Naive B cell (primary cell): Measurements from ENCODE around the gene MYO1D. TPM values are rescaled to one million over a fixed set of nuclear protein-coding genes. Genes with fewer than 3 reads are reported as not detected.
A peak's percentile ranks its signal among the peaks of the same experiment; 100 is the strongest.

ENCODE experiments used
- ATAC-seq, 2 donors: fragments of 150-1000 bp; cut with Tn5 transposase; 2 replicates each; pipeline ENCODE4 v1.10.0; 2021; ENCODE audit warnings: low read depth in 2 of 2, mild to moderate bottlenecking in 2 of 2, moderate library complexity in 2 of 2
- DNase-seq: peaks from one replicate; pipeline ENCODE4 v3.0.0; 2022
- H3K27ac Mint-ChIP-seq, 6 donors: one replicate each; pipeline ENCODE4 v1.8.0; 2020 to 2022; ENCODE audit warnings: mild to moderate bottlenecking in 6 of 6, mixed read lengths in 6 of 6, moderate library complexity in 5 of 6, inconsistent platforms in 2 of 6
- H3K27me3 Mint-ChIP-seq, 3 donors: one replicate each; pipeline ENCODE4 v1.8.0; 2021 to 2022; ENCODE audit warnings: mixed read lengths in 3 of 3, mild to moderate bottlenecking in 1 of 3
- H3K36me3 Mint-ChIP-seq, 2 donors: one replicate each; pipeline ENCODE4 v1.8.0; 2020 to 2022; ENCODE audit warnings: mixed read lengths in 2 of 2, inconsistent platforms in 1 of 2, mild to moderate bottlenecking in 1 of 2
- H3K4me1 Mint-ChIP-seq, 3 donors: one replicate each; pipeline ENCODE4 v1.8.0; 2020 to 2022; ENCODE audit warnings: mixed read lengths in 3 of 3, inconsistent platforms in 1 of 3, mild to moderate bottlenecking in 1 of 3, moderate library complexity in 1 of 3
- H3K4me3 Mint-ChIP-seq, 8 donors: one replicate each; pipeline ENCODE4 v1.8.0; 2020 to 2022; ENCODE audit warnings: mild to moderate bottlenecking in 8 of 8, mixed read lengths in 8 of 8, moderate library complexity in 8 of 8, inconsistent platforms in 2 of 8
- H3K9me3 Mint-ChIP-seq, 7 donors: one replicate each; pipeline ENCODE4 v1.8.0; 2020 to 2022; ENCODE audit warnings: mixed read lengths in 7 of 7, mild to moderate bottlenecking in 5 of 7, inconsistent platforms in 2 of 7, moderate library complexity in 1 of 7
- polyA plus RNA-seq, 6 donors: library from polyadenylated mRNA; unstranded; fragments of 300-500 nt; fragmentation: Illumina TruSeq; gene quantifications; one replicate each; pipeline ENCODE4 v1.2.3, GENCODE V29; 2021; ENCODE audit warnings: low read depth in 6 of 6

MYO1D gene
- polyA plus RNA-seq, 6 donors from 2014 or later, result 1.9 to 3.7 (median 2.6) TPM

DNA sequence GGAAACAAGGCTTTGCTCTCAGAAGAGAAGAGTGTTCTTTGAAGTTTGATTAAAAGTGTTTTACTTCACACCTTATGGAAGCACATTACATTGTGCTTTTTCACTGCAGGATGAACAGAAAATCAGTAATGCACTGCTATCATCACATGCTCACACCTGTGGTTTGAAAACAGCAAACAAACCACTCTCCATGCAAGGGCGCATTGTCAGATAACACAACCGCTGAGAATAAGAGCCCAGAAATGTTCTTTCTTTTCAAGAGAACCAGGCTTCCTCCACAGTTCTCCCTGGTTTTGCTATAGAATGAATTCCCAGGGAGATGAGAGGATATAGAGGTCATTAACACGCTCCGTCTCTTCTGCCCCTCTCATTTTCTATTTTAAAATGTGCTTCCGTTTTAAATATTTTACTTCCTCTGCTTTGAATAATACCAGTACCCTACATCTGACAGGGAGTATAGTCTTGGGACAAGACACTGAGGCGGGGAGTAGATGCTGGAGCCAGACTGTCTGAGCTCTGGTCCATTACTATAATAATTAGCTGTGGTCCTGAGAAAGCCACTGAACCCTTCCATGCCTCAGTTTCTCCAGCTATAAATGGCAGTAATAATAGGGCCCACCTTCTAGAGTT, 318.5 kb downstream of the MYO1D start:
- H3K4me1 Mint-ChIP-seq, result peaks cover 25 to 48% (median 35%) of the 10 kb centered on the region in 3 donors
- H3K36me3 Mint-ChIP-seq, result no peaks in the 10 kb centered on the region
- peak overlapping the region in 7 of 8 donors; percentile 15 to 83 (median 45) for H3K4me3 Mint-ChIP-seq
- ATAC-seq (peak; percentile 74 to 75), DNase-seq (peak; percentile 32)
- H3K9me3 Mint-ChIP-seq, result peaks cover 0 to 3% (median 0%) of the 10 kb centered on the region in 7 donors
- peak overlapping the region in 4 of 6 donors; percentile 49 to 95 (median 88) for H3K27ac Mint-ChIP-seq
- no peaks in the 10 kb centered on the region for H3K27me3 Mint-ChIP-seq

DNA sequence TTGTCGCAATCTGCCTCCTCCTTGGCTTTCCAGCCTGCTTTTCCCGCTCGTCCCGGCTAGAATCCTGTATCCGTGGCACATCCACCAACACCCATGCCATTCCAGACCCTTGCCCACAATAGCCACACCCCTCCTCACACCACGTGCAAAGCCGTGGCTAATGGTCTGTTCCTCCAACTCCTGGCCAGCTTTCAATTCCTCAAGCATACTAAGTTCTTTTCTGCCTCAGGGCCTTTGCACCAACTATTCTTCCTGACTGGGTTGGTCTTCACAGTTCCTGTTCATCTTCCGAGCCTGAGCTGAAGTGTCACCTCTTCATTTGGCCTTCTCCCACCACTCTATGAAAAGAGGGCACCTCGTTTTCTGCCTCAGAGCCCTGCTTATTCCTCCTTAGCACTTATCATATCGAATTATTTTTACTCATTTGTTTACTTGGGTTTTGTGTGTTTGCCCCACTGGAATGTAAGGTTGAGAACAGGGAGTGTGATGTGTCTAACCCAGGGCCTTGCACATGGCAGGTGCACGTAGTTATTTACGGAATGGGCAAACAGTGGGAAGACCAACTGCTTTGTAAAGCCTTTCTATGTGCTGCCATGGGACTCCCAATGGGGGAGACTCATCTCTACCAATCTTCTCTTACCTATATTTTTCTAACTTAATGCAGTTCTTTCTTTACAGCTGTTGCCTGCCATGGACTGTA, 321.2 kb downstream of the MYO1D start:
- Mint-ChIP-seq H3K4me3 (peak overlapping the region in 2 of 8 donors; percentile 32 to 44), H3K27ac (peak overlapping the region in 4 of 6 donors; percentile 57 to 92 (median 81)), H3K4me1 (peaks cover 33 to 69% (median 56%) of the 10 kb centered on the region in 3 donors), H3K27me3 (no peaks in the 10 kb centered on the region), H3K9me3 (peaks cover 0 to 4% (median 0%) of the 10 kb centered on the region in 7 donors), H3K36me3 (no peaks in the 10 kb centered on the region)
- no peak for DNase-seq
- no peak for ATAC-seq

DNA sequence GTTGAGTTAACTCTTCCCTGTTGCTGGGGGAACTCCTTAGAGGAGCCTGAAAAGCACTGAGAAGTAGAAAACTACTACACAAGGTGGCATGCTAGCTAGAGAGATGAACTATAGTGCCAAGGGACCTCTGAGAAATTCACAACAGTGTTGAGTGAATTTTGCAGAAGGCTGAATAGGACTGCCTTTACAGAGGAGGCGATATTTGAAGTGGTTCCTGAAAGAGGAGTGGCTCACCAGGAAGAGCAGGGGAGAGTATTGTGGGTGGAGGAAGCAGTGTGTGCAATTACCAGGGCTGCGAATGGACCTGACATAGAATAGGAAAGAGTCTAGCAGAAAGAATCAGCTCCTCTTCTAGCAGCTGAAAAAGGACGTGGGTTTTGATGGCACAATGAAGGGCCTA, 323.8 kb downstream of the MYO1D start:
- no peaks in the 10 kb centered on the region for H3K36me3 Mint-ChIP-seq
- no peaks in the 10 kb centered on the region for H3K27me3 Mint-ChIP-seq
- ATAC-seq (no peak), DNase-seq (no peak)
- H3K4me1 Mint-ChIP-seq, result peaks cover 20 to 55% (median 40%) of the 10 kb centered on the region in 3 donors
- peak overlapping the region in 1 of 6 donors; percentile 4 for H3K27ac Mint-ChIP-seq
- peaks cover 0 to 4% (median 0%) of the 10 kb centered on the region in 7 donors for H3K9me3 Mint-ChIP-seq
- H3K4me3 Mint-ChIP-seq, result no peak overlapping the region

DNA sequence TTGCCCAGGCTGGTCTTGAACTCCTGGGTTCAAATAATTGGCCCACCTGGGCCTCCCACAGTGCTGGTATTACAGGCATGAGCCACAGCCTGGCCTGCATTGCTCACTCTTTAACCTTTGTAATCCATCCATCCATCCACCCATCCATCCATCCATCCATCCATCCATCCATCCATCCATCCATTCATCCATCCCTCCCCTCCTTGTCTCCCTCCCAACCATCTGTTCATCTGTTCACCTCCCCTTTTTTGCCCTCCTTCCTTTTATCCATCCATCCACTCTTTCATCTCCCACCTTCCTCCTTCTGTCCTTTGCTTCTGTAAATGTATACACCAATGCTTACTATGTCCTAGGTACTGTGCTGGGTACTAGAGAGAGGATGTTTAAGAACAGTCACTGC, 324.6 kb downstream of the MYO1D start:
- peaks cover 0 to 4% (median 0%) of the 10 kb centered on the region in 7 donors for H3K9me3 Mint-ChIP-seq
- DNase-seq (no peak), ATAC-seq (no peak)
- H3K4me3 Mint-ChIP-seq, result no peak overlapping the region
- peaks cover 17 to 48% (median 37%) of the 10 kb centered on the region in 3 donors for H3K4me1 Mint-ChIP-seq
- H3K36me3 Mint-ChIP-seq, result no peaks in the 10 kb centered on the region
- no peaks in the 10 kb centered on the region for H3K27me3 Mint-ChIP-seq
- H3K27ac Mint-ChIP-seq, result peak overlapping the region in 1 of 6 donors; percentile 57

DNA sequence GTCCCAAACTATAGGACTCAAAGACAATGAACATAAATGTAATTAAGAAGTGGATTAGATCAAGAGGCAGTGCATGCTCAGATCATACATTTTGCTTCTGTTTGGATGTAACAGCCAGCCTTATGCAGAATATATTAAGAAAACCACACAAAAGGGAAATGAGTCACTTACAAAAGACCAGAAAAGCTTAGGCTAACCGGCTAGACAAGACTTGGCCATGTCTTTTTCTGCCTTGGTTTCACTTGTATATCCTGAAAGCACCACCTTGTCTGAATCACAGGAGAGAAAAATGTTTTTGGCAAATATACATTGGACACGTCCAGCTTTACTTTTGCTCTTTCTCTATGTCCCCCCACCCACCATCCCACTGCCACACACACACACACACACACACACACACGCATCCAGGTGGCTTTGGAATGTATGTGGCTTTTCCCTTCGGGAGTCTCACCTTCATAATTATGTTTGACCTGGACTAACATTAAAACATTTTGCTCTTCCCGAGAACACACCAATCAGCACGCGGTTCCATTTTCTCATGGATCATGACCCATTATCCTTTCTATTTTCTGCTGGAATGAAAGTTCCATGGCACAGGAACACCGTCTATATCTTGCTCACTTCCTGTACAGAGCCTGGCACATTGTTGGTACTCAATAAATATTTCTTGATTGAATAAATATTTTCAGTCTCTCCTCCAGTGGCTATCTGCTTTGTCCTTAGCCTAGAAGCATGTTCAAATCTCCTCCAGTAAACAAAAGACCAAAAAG, 325.6 kb downstream of the MYO1D start:
- DNase-seq (no peak), ATAC-seq (no peak)
- Mint-ChIP-seq H3K27ac (peak overlapping the region in 2 of 6 donors; percentile 5 to 95), H3K27me3 (no peaks in the 10 kb centered on the region), H3K4me1 (peaks cover 17 to 39% (median 34%) of the 10 kb centered on the region in 3 donors), H3K9me3 (peaks cover 0 to 4% (median 0%) of the 10 kb centered on the region in 7 donors), H3K4me3 (peak overlapping the region in 1 of 8 donors; percentile 25), H3K36me3 (no peaks in the 10 kb centered on the region)

DNA sequence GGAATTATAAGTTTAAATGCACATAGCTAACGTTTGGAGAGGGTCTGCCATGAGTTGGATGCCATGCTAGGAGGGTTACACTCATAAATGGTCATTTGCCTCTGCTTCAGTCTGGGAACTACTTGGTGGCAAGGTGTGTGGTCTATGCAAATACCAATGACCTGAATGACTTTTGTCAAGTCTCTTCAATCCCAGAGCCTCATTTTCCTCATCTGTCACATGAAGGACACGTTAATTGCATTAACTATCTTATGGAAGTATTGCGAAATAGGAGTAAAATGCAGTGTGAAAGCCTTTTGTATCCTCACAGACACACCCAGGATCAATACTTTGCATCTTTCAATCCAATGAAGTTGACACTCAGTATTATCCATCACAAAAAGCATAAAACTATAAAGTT, 327.4 kb downstream of the MYO1D start:
- Mint-ChIP-seq H3K27ac (no peak overlapping the region), H3K4me3 (no peak overlapping the region), H3K27me3 (no peaks in the 10 kb centered on the region), H3K4me1 (peaks cover 11 to 29% (median 24%) of the 10 kb centered on the region in 3 donors), H3K9me3 (peaks cover 0 to 4% (median 0%) of the 10 kb centered on the region in 7 donors), H3K36me3 (no peaks in the 10 kb centered on the region)
- ATAC-seq, result no peak
- no peak for DNase-seq

DNA sequence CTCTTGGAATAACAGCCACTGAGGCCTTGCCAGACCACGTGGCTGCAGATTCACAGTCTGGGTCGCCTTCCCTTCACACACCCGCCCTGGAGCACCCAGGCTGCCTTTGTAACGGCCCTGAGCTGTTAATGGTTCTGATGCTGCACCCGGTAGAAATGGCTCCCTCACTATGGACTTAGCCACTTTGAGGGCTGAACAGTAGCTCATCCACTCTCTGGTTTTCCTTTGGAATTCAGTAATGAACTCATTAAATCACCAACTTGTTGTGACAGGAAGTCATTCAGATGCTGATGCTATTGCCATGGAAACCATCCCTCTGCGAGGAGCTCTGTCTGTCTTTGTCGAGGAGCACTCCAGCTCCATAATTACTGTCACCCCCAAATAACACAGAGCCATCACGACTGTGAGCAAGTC, 330.9 kb downstream of the MYO1D start:
- DNase-seq (no peak), ATAC-seq (no peak)
- H3K4me1 Mint-ChIP-seq, result peaks cover 1 to 6% (median 3%) of the 10 kb centered on the region in 3 donors
- H3K27me3 Mint-ChIP-seq, result no peaks in the 10 kb centered on the region
- H3K4me3 Mint-ChIP-seq, result no peak overlapping the region
- H3K36me3 Mint-ChIP-seq, result no peaks in the 10 kb centered on the region
- peak overlapping the region in 1 of 6 donors; percentile 59 for H3K27ac Mint-ChIP-seq
- H3K9me3 Mint-ChIP-seq, result no peaks in the 10 kb centered on the region

DNA sequence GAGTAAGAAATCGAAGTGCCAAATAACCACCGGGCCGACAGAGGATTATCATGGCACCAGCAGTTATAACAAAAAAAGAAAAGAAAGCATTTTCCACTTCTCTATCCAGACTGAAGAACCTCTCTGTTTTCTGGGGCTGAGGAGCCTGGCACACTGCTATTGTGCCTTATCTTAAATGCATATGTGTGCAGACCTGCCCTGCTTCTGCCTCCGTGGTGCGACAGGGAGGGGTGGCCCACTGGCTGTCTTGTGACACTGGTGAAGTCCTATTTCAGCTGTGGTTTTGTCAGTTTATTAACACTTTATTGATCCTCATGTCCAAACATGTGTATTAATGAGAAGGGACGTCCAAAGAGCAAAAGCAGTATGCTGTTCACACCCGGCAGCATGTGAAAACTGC, 334.7 kb downstream of the MYO1D start:
- no peak for DNase-seq
- Mint-ChIP-seq H3K27me3 (no peaks in the 10 kb centered on the region), H3K4me1 (peaks cover 0 to 3% (median 0%) of the 10 kb centered on the region in 3 donors), H3K36me3 (no peaks in the 10 kb centered on the region), H3K9me3 (peaks cover 0 to 5% (median 0%) of the 10 kb centered on the region in 7 donors), H3K4me3 (no peak overlapping the region), H3K27ac (peak overlapping the region in 1 of 6 donors; percentile 1)
- no peak for ATAC-seq

DNA sequence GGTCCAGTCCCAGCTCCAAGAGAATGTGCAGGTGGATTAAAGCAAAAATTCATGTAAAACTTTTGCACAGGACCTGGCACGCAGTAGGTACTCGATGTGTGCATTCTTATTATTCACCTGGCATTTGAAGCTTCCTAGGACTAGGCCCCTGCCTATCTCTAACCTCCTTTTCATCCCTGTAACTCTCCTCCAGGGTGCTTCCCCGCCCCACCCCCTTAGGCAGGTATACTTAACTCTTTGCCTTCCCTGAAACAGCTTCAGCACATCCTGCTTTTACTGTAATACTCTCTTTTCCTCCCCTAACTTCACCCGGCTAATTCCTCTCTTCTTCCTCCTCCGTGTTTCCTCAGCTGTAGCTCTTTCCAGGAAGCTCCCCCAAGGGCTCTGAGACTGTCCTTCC, 335.3 kb downstream of the MYO1D start:
- H3K9me3 Mint-ChIP-seq, result peaks cover 0 to 5% (median 0%) of the 10 kb centered on the region in 7 donors
- H3K4me3 Mint-ChIP-seq, result no peak overlapping the region
- H3K4me1 Mint-ChIP-seq, result peaks cover 0 to 3% (median 0%) of the 10 kb centered on the region in 3 donors
- no peaks in the 10 kb centered on the region for H3K27me3 Mint-ChIP-seq
- no peak for DNase-seq
- H3K27ac Mint-ChIP-seq, result peak overlapping the region in 3 of 6 donors; percentile 1 to 48 (median 22)
- no peak for ATAC-seq
- no peaks in the 10 kb centered on the region for H3K36me3 Mint-ChIP-seq

DNA sequence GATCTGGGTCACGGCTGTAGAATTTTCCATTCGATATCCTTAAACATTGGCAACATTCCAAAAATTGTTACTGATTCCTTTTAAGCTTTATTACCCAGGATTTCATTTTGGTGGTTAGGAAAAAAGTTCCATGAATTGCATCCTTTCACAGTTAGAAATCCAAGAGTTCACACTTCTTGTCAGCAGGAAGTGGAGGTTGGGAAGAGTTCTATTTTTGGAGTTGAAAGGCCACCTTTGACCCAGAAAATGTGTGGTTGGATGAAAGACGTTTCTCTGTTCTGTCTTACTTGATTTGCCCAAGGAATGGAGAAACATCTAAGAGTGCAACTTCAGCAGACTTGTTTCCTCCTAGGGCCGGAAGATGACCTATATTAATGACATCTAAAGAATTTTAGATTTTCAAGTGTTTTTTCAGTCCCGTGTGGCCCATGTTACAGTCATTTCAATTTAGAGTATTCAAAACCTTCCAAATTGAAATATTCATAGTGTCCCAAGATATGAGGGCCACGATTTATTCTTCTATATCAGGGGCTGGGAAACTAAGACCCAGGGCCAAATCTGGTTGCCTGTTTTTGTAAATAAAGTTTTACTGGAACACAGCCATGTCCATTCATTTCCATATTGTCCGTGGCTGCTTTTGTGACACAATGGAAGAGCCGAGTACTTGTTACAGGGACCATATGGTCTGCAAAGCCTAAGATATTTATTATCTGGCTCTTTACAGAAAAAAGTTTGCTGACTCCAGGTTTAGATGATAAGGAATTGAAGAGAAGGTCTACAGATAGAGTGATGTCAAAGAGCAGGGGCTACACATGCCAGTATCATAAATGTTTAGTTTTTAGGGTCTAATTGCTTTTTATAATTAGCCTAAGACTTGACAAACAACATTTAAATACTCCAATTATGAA, 339.9 kb downstream of the MYO1D start:
- H3K4me1 Mint-ChIP-seq, result no peaks in the 10 kb centered on the region
- H3K27ac Mint-ChIP-seq, result peak overlapping the region in 1 of 6 donors; percentile 9
- peaks cover 0 to 5% (median 0%) of the 10 kb centered on the region in 7 donors for H3K9me3 Mint-ChIP-seq
- no peaks in the 10 kb centered on the region for H3K36me3 Mint-ChIP-seq
- no peak for DNase-seq
- H3K27me3 Mint-ChIP-seq, result no peaks in the 10 kb centered on the region
- ATAC-seq, result no peak
- no peak overlapping the region for H3K4me3 Mint-ChIP-seq

DNA sequence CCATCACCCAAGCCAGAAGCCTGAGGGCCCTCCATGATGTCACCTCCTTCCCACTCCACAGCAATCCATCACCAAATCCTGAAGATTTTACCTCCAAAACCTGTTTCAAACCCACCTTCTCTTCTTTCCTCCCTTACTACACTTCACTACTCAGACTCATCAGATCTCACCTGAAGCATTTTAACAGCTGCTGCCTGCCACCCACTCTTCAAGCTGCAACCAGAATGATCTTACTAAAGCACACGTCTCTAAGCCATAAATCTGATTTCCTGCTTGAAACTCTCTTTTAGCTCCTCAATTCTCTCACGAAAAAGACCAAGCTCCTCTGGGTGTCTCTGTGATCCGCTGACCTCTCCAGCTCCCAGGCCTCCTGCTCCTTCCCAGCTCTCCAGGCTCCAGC, 343.6 kb downstream of the MYO1D start:
- Mint-ChIP-seq H3K4me1 (peaks cover 2 to 16% (median 9%) of the 10 kb centered on the region in 3 donors), H3K9me3 (no peaks in the 10 kb centered on the region), H3K4me3 (no peak overlapping the region), H3K27me3 (no peaks in the 10 kb centered on the region), H3K27ac (peak overlapping the region in 1 of 6 donors; percentile 53), H3K36me3 (no peaks in the 10 kb centered on the region)
- no peak for ATAC-seq
- no peak for DNase-seq

DNA sequence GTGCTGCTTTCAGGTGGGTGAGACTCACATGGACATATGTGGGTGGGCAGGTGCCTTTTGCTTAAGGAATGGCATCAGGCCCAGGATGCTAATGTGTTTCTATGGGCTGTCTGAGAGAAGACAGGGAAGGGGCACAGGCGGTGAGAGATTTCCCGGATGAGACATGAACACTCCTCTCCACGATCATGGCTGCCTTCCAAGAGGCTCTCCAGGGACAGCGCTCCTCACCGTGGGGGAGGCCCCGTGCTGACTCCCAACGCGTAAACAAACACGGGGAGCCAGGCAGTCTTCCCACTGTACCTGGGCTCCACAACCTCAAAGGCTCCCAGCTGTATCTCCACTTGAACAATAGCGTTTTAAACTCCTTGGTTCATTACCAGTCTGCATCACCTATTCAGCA, 347.3 kb downstream of the MYO1D start:
- H3K27ac Mint-ChIP-seq, result no peak overlapping the region
- H3K9me3 Mint-ChIP-seq, result peaks cover 0 to 1% (median 0%) of the 10 kb centered on the region in 7 donors
- no peaks in the 10 kb centered on the region for H3K27me3 Mint-ChIP-seq
- ATAC-seq (no peak), DNase-seq (no peak)
- peaks cover 16 to 47% (median 31%) of the 10 kb centered on the region in 3 donors for H3K4me1 Mint-ChIP-seq
- no peaks in the 10 kb centered on the region for H3K36me3 Mint-ChIP-seq
- H3K4me3 Mint-ChIP-seq, result no peak overlapping the region
